ENCODE data around the gene MEGF10.

Gene MEGF10

DNA sequence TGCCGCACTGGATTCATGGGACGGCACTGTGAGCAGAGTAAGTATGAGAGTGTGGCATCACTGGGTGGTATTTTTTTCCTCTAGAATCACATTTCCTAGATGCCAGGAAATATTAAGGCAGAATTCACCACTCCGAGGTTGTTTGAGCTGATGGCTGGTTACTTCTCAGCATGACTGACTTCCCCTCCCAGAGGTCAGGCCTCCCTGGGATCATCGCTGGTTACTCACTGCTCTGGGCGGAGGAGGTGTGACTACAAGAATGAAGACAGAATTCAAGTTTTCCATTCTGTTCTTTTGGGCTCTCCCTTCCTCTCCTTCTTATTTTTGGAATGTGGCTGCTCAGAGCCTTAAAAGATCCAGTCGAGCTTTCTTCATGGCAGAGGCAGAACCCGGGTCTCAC, 150.2 kb downstream of the MEGF10 start:
- DNase-seq (ENCODE audit: low read depth in 2 of 2): no peak

GRCh38 chr5:127441799-127442484, 151.3 kb downstream of the MEGF10 start:
- no peak for DNase-seq (ENCODE audit: low read depth in 2 of 2)

DNA sequence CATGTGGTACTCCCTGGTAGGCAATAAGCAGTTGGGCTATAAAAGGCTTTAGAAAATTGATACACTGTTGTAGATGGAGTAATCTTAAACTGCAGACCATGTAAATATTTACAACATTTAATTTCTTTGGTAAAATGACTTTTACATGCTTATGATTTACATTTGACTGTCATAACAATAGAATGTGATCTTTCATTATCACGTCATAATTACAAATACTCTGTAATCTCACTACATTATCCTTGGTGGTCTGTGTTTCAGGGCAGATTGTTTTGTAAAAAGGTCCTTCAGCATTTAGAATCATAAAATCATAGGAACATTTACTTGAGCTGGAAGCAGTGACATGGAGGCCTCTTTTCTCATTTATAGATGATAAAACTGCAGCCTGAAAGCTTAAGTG, 153.6 kb downstream of the MEGF10 start:
- no peak for DNase-seq (ENCODE audit: low read depth in 2 of 2)

- DNase-seq (ENCODE audit: low read depth in 2 of 2): no peak
Measured at GRCh38 chr5:127445328-127445727, 154.7 kb downstream of the MEGF10 start.

GRCh38 chr5:127446626-127447025, 156.0 kb downstream of the MEGF10 start:
- DNase-seq (ENCODE audit: low read depth in 2 of 2): no peak

DNA sequence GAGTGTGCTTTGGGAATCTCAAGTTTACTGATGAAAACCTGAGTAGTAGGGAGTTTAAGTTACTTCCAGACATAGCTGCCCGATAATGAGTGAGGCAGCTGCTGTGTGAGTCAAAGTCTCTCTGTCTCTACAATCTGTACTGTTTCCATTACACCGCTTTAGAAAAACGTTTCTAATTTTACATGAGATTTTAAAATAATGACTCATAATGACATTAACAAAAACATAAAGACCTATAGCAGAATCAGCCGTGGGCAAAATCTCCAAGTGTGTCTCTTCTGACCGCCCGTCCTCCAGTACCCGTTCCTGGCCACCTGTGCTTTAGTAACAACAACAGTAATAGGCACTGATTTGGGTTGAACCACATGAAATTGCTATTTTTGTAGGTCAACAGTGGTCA, 157.2 kb downstream of the MEGF10 start:
- no peak for DNase-seq (ENCODE audit: low read depth in 2 of 2)

DNA sequence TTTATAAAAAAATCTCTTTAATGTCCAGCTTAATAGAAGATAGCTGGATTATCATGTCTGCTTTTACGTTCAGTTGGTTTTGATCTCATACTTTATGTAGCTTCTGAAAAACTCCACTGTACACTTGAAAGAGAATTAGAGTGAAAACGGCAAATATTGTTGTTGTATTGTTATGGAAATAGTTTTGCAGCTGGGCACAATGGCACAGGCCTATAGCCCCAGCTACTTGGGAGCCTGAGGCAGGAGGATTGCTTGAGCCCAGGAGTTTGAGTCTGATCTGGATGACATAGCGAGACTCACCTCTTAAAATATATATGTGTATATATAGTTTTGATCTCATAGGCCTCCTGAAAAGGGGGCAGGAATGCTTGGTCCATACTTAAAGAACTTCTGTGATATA, 159.4 kb downstream of the MEGF10 start:
- no peak for DNase-seq (ENCODE audit: low read depth in 2 of 2)

DNA sequence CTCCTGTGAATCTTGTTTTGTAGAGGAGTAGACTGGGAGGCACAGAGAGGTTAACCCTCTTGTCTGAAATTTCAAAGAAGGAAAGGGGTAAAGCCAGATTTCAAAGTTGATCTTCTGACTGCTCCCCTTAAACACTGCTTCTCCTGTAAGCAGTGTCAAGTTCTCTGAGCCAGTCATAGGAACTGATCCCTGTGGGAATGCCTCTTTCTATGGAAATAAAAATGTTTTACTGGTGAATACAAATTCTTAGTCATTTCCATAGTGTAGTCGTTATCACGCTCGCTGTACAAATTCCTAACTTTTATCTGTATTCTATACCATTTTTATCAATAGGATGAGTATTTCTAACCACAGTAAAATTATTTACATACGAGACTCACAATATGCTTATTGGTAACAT, 160.5 kb downstream of the MEGF10 start:
- DNase-seq (ENCODE audit: low read depth in 2 of 2): no peak

DNA sequence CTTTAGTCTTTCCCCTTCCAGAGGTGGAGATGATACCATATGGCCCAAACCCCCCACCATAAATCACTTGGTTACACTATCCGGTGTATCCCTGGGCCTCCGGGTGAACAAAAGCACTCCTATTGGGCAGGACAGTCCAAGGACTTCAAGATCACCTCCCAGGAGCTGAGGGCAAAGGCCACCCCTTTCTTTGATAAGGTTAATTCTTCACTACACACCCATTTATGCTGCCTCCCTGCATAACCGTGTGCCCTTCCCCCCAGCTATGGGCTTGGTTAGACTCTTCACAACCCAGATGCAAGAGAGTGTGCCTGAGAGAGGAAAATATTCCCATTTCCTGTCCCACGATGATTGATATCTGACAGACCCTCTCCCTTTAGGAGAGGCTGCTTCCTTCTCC, 162.0 kb downstream of the MEGF10 start:
- no peak for DNase-seq (ENCODE audit: low read depth in 2 of 2)

- no peak for DNase-seq (ENCODE audit: low read depth in 2 of 2)
Measured at GRCh38 chr5:127471211-127471610, 180.6 kb downstream of the MEGF10 start.

DNA sequence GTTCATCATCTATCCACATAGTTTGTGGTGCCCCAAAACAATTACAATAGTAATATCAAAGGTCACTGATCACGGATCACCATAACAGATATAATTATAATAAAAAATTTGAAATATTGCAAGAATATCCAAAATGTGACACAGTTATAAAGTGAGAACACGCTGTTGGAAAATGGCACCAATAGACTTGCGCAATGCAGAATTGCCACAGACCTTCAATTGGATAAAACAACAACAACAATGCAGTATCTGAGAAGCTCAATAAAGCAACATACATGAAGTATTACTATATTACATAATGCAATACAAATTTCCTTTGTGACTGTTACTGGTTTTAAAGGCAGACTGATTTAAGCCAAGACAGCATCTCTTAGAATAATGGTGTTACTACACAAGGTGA, 182.1 kb downstream of the MEGF10 start:
- DNase-seq (ENCODE audit: low read depth in 2 of 2): no peak

DNA sequence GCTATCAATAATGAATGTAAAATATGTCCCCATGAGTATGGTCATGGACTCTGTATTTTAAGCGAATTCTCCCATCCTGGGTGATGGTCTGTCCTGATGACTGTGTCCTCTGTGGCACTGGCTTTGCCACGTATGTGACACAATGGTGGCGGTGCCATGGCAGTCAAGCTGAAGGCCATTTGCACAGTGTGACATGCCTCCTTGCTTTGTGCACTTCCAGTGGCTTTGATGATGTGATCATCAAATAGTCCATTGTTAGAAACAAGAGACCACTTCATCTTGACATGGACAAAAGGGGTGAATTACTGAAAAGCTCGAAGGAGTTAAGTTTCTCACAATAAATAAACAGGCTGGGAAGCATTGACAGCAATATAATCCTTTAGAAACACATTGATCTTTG, 195.9 kb downstream of the MEGF10 start:
- no peak for DNase-seq (ENCODE audit: low read depth in 2 of 2)

DNA sequence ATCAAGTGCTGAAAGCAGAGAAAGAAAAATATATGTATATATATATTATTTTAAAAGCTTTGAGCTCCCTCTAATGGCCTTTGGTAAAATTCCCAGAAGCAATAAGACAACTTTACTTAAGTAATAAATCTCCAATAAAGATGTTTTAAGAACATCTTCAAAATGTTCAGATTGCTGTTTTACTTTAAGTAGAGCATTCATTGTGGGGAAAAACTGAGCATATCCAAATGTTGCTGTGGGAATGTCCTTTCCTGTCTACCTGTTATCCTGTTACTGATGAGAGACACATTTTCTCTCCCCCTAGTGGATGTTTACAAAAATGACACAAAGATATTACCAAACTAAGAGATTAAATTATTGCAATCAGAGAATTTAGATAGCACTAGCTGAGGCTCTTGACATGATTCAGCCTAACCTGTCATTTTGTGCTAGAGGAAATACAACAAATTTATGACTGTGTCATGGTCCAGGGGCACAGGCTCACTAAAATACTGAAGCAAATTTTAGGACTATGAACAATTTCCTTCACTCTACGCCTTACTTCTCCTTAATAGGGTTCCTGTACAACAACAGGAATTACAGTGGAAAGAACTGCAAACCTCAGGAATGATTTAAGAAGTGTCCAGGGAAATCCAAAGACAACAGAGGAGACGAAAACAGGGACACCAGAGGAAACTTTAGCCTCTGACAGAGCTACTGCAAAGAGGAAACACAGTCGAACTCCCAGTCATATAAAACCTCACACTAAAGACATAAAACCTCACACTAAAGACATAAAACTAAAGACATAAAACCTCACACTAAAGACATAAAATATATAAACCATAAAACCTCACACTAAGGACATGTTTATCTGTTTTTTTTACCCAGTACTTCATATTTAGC, 202.5 kb downstream of the MEGF10 start:
- DNase-seq (ENCODE audit: low read depth in 2 of 2): no peak

GRCh38 chr5:127498548-127498947, 208.0 kb downstream of the MEGF10 start:
- no peak for DNase-seq (ENCODE audit: low read depth in 2 of 2)

DNA sequence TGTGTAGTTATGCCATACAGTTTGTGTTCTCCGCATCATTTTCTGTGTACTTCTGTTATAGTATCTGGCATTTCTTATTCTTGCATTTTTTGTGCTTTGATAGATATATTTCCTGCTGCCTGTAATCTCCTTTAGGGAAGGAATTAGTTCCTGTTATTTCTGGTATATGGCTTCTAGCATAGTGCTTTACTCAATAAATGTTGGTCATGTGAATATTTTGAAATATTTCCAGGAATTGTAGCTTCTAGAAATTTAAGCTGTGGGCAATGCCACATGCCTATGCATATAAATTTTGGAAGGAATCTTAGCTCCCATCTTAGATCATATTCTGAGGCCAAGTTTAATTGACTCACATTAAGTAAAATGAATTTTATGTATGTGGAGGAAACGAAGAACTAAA, 215.3 kb downstream of the MEGF10 start:
- no peak for DNase-seq (ENCODE audit: low read depth in 2 of 2)

- DNase-seq (ENCODE audit: low read depth in 2 of 2): no peak
Measured at GRCh38 chr5:127506616-127507015, 216.0 kb downstream of the MEGF10 start.

DNA sequence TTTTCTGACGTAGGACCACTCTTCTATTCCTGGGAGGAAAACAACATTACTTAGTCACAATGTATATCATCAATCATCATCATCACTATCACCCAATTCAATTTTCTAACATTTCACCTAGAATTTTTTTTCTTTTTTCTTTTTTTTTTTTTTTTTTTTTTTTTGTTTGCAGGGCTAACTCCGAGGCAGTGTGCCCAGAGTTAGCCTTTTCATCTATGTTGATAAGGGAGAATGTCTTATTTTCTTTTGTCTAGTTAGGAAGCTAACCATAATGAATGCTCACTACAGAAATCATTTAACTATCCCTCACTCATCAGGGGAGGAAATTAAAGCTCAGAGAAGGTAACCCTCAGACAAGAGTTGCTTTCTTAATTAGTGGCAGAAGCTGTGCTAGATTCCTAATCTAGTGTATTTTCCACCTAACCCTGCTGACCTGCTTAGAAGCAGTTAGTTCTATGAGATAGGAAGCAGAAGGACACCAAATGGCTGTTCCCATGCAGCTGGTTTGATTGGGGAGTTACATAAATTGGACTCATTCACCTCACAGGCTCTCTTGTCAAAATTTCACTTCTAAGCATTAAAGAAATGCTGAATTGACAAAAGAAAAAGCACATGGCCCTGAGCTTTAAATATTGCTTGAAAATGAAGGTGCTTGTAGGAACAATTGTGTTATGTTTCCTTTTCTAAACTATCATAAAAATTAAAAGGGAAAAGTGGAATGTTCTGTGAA, 218.2 kb downstream of the MEGF10 start:
- no peak for DNase-seq (ENCODE audit: low read depth in 2 of 2)
